GM13976 (cell line): ENCODE measurements around the gene TRPM4.

Experiments used
- DNase-seq: peaks from one replicate; pipeline ENCODE4 v3.0.0; 2012; ENCODE audit warnings: low spot score
- in situ Hi-C: fragments of 300-500 bp; cut with MboI; formaldehyde crosslinking; loops from one replicate; pipeline ENCODE4 v1.12.0; 2022; ENCODE audit warnings: low sequenced_read_pairs, mixed read lengths, inconsistent platforms; ENCODE audit not compliant: unreplicated experiment
- TF ChIP-seq, protein P1 (sequence below): IDR thresholded peaks from 2 replicates; pipeline ENCODE4 v1.5.1; 2012; ENCODE audit warnings: borderline replicate concordance, mild to moderate bottlenecking; ENCODE audit not compliant: insufficient read depth; ENCODE audit errors: extremely low read depth, missing control alignments, control extremely low read depth

The TRPM4 gene

GRCh38 chr19:49157445-49158224 lies at the start of gene TRPM4:
Gene TRPM4, plus strand, starts transcription at chr19:49157792. Its CDS starts 75 bp downstream, at chr19:49157867.
- TF ChIP-seq, protein P1, sequence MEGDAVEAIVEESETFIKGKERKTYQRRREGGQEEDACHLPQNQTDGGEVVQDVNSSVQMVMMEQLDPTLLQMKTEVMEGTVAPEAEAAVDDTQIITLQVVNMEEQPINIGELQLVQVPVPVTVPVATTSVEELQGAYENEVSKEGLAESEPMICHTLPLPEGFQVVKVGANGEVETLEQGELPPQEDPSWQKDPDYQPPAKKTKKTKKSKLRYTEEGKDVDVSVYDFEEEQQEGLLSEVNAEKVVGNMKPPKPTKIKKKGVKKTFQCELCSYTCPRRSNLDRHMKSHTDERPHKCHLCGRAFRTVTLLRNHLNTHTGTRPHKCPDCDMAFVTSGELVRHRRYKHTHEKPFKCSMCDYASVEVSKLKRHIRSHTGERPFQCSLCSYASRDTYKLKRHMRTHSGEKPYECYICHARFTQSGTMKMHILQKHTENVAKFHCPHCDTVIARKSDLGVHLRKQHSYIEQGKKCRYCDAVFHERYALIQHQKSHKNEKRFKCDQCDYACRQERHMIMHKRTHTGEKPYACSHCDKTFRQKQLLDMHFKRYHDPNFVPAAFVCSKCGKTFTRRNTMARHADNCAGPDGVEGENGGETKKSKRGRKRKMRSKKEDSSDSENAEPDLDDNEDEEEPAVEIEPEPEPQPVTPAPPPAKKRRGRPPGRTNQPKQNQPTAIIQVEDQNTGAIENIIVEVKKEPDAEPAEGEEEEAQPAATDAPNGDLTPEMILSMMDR = no peak
- in situ Hi-C loops = no loop called here
- peak; percentile 62 for DNase-seq

DNA sequence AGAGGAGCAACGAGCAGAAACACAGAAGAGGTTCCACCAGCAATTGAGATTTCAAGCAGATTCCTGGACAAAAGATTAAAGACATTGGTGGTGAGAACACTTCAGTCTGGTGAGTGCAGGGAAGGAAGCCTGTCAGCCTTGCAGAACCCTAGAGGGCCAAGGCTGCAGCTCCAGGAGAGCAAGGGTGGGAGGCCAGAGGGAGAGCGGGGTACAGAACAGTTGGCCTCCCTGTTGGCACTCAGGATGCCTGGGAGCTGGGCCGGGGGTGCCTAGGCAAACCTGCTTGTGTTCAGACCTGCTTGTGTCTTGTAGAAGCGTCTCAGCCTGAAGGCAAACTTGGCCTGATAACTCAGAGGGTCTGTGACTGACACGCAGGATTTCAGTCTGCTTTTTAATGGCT lies 48.5 kb upstream of the TRPM4 start:
- TF ChIP-seq, protein P1 = no peak
- no peak for DNase-seq
- in situ Hi-C loops = no loop called here

GRCh38 chr19:49109569-49110233 lies 47.9 kb upstream of the TRPM4 start:
- in situ Hi-C loops = no loop called here
- TF ChIP-seq, protein P1 = no peak
- DNase-seq = no peak

DNA sequence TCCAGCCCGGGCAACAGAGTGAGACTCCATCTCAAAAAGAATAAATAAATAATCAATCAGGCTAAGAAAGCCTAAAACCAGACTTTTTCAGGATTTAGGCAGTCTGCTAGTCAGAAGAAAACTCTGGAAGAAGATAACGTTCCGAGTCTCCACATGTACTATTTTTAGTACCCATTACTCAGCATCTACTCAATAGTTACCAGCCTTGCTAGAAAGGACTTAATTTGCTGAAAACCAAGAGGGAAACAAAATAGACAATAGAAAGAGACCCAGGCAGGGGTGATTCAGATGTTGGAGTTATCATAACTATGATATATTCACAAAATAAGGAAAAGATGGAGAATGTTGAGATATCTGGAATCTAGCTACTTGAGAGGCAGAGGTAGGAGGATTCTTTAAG lies 47.0 kb upstream of the TRPM4 start:
- no peak for DNase-seq
- in situ Hi-C loops = no loop called here

GRCh38 chr19:49111218-49111998 lies 46.2 kb upstream of the TRPM4 start:
- in situ Hi-C loops = no loop called here
- no peak for DNase-seq
- TF ChIP-seq, protein P1 = no peak

More for the DNA sequence above, 47.0 kb upstream of the TRPM4 start:
- TF ChIP-seq, protein P1 = no peak

- peak; percentile 96 for DNase-seq
- in situ Hi-C loops = no loop called here
- TF ChIP-seq, protein P1 = peak; percentile 68
Observed at GRCh38 chr19:49113762-49114629, 43.6 kb upstream of the TRPM4 start, which contains the start of gene LIN7B. Gene LIN7B, plus strand, starts transcription at chr19:49114370. Its CDS starts 35 bp downstream, at chr19:49114405.
